ENCODE data around the gene OAF.

Gene OAF

DNA sequence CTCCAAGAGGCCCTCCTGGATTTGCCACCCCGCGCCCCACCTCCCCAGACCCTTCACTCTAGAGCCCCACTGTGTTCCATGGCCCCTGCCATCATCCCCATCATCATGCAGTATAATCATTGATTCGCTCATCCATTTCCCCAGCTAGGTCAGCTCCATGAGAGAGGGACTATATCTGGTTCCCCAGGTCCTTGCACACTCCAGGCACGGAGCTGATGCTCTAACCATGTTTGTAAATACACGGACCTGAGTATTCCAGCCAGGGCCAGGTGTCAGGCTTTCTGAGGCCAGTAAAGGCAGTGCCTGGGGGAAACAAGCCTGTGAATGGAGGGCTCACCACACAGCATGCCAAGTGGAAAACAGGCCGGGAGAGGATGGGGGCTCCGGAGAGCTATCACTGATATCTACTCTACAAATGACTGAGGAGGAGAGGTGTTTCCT lies 27.1 kb upstream of the OAF start:
- DNase-seq (ENCODE audit: low read depth): no peak

DNA sequence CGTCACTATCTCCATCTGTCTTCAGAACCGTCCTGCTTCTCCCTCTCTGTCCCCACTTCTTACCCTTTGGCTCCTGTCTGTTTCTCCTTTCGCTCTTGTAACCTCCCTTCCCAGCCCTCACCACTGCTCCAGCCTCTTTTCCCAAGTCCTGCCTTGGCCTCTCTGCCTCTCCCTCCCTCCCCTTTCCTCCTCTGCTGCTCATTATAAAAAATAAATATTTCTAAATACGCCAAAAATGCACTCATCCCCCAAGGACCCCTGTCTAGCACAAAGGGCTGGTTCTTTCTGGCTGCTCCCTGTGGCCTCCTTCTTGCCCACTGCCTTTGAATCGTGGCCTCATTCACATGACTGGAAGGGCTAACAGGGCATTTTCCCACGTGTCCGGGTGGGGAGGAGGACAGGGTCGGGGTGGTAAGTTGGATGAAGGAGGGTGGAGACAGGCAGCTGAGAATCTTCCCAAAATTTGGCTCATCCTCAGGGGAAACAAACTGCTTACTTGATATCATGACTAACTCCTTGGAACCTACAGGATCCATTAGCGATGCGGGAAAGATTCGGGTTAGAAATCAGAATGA lies 26.4 kb upstream of the OAF start:
- DNase-seq (ENCODE audit: low read depth): no peak

DNA sequence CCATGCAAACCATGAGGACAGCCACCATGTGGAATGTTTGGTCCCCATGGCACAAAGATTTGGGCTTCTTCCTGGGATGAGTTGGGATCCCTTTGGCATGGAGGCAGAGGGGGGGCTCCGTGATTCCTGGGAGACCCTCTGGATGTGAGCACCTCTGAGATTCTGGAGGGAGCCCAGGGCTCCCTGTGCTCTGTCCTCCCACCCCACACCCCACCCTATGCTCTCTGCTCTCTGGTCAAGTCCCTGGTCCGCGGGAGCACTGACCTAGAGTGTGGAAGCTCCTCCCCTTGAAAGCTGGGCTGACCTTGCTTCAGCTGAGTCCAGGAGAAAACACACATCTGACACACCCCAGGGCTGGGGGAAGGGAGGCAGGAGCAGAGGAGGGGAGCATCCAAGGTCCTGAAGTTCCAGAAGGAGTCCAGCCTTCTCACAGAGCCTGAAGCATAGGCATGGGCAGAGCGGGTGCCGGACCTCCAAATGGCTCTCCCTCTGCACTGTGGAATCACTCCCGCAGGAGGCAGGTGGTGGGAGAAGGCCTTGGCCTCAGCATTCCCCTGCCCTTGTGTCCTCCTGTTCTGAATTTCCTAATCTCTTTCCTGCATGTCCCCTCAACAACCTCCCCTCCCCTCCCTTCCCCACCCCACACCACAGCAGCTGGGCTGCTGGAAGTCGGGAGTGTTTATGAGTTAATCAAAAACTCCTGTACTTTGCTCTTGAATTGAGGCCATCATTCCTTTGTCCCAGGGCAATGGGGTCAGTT lies 25.7 kb upstream of the OAF start:
- no peak for DNase-seq (ENCODE audit: low read depth)

DNA sequence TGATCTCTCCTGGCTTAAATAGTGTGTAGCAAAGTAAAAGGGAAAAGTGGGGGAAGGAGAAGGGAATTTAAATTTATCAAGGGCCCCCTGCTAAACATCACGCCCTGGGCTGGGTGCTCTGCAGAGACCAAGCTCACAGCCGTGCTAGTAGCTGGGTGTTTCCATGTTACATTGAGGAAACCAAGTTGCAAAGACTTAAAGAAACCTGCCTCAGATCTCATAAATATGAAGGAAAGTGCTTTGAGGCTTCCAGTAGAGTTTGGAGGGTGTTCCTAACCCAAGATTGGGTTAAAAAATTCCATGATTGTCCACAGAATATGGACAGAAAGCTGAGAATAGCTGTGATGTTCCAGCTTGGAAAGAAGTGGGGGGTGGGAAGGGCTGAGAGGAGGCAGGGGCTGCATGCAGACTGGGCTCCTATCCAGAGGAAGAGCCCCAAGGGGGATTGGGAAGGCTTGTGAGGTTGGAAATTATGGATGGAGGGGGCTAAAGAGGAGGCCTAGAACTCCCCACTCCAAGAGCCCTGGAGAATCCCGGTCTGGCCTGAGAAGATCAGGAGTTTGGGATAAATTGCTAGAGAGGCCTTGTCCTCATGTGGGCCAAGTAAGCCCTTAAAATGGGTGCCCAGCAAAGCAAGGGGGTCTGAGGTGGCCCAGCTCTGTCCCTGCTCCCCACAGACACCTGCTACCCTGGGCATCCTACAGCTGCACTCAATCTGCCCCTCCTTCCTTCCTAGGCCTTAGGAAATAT lies 25.0 kb upstream of the OAF start:
- DNase-seq (ENCODE audit: low read depth): no peak

- no peak for DNase-seq (ENCODE audit: low read depth)
Measured at GRCh38 chr11:120186456-120186773, 24.4 kb upstream of the OAF start.

DNA sequence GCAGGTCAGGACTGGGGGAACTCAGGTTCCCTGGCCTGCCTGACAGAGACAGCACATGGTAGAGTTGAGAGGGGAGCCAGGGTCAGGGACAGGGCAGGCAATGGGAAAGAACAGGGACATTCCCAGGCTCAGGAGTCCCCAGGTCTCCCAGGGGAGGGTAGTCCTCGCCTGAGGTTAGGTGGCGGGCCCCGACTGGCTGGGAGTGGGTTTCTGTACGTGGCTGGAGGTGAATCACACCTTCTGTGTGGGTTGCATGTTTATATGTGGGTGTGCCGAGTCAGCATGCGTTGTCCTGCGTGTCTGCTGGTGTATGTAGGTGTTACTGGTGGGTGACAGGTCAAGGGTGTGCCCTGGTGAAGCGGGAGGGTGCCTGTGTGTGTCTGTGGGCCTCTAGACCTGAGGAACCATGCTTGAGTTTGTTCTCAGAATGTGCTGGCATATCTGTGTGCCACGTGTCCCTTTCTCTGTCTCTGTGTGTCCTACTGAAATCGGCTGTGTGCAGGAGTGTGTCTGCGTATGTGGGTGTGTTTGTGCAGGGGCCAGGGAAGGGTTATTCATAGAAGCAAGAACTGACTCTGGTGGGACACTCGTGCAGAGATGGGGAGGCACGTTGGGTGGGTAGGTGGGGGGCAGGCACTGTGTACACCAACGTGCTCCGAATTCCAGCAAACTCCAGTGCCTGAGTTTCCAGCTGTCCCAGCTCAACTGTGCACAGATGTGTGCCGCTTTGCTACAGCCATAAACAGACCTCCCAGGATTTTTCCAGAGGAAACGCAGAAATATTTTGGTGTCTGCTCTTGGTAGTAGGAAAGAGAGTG lies 23.8 kb upstream of the OAF start:
- no peak for DNase-seq (ENCODE audit: low read depth)

DNA sequence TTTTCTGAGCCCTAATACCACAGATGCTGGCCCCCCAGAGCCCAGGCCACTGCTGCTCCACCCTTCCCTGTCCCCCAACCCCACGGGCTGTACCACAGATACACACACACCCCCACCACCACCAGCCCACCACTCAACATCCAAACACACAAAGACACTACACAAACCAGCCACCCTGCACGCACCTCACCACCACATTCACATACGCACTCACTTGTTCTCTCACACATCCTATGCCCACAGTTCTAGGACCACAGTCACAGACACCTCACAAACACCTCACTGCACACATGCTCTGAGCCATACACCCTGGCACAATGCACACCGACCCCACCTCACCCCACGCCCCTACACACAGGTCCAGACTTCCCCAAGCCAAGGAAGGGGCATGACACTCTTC lies 22.5 kb upstream of the OAF start:
- DNase-seq (ENCODE audit: low read depth): no peak

DNA sequence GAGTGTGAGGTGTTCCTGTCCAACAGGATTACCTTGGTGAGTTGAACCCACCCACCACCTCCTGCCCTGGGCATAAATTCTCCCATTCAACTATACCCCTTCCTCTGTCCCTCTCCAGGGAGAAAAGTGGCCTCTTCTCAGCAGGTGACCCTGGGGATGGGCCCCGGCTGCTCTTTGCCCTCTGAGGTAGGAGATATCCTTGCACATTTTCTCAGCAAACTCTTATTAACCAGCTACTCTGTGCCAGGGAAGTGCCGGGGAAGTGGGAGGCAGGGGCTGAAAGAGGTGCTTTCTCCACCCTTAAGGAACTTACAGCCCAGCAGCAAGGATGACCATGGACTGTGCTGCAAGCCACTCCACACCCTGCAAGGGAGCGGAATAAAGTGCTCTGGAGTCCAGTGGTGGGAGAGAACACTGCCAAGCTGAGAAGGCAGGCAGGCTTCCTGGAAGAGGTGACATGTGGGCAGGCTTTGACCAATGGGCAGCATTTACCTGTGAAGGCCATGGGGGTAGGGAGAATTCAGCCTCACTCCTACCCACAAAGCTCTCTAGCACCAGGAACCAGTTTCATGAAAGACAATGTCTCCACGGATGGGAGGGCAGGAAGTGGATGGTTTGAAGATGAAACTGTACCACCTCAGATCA lies 21.9 kb upstream of the OAF start:
- no peak for DNase-seq (ENCODE audit: low read depth)

DNA sequence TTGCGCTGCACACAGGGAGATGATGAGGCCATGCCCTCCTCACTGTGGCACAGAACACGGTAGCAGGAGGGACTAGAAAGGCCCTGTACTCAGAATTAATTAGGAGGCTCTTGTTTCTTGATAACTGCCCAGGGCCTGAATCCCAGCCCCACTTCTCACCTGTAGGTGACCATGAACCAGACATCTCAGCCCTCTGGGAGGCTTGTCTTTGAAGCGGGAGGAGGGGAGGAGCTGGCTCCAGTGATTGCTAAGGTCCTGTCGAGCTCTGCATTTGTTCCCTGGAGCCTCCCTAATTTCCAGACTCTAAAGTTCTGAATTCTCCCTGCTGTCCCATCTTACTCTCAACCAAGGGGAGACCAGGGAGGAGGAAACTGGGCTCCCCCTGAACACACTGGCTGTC lies 19.8 kb upstream of the OAF start:
- DNase-seq (ENCODE audit: low read depth): no peak

- DNase-seq (ENCODE audit: low read depth): no peak
Measured at GRCh38 chr11:120192831-120193625, 17.8 kb upstream of the OAF start.

DNA sequence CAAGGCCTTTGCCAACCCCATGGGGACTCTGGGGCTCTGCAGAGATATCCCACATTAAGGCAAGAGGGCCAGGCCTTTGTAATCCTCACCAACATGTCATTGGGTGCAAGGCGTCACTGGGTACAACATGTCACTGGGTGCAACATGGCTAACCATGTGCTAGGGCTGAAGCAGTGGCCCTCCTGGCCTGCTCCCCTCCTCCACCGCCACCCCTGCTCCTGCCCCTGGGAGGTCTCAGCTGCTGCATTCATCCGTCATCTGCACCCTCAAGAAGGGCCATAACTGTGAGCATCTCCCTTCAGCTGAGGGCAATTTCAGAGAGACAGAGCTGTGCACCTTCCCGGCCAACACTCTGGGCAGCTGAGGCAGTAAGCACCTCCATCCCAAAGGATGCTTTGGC lies 16.7 kb upstream of the OAF start:
- no peak for DNase-seq (ENCODE audit: low read depth)

DNA sequence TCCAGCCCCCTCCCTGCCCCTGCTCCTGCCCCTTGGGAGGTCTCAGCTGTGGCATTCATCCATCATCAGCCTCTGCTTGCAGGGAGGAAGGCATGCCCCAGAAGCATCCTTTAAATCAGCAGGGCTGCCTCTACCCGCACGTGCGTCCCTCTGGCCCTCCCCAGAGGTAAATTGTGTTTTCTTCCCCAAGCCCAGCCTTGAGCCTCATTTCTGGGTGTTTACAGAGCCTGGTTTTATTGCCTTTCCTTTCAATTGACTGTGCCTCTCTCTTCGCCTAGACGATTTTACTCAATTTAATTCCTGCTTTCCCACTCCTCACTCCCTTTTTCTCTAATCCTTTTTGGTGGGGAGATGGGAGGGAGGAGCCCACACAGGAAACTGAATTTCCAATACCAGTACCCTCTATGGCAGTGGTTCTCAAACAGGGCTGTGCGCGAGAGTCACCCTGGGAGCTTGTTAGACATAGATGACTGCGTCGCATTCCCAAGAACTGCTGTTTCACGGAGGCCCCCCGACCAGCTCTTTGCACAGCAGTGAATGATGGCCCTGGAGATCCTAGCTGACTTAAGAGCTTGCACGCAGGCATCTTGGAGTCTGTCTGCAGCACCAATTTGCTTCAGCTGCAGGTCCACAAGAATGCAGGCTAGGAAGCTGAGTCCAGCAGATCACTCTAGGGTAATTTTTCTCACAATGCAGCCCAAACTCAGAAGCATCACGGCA lies 15.1 kb upstream of the OAF start:
- no peak for DNase-seq (ENCODE audit: low read depth)

DNA sequence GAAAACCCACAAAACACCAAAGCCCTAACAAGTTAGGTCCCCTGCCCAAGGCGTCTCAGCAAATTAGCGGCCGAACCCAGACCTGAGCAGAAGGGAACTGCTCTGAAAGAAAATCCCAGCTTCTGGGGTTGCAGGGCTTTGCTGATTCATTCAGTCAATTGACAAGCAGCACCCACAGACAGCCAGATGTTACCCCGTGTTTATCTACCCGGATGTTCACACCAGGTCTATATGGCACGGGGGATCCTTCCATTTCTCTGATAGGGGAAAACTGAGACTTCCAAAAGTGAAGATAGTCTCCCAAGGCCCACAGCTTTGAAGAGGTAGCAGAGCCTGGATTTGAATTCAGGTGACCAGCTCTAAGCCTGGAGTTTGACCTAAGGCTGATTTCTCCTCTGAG lies 14.0 kb upstream of the OAF start:
- DNase-seq (ENCODE audit: low read depth): no peak

GRCh38 chr11:120197251-120197891 lies 13.5 kb upstream of the OAF start:
- DNase-seq (ENCODE audit: low read depth): no peak

- DNase-seq (ENCODE audit: low read depth): no peak
Measured at GRCh38 chr11:120197977-120198376, 12.9 kb upstream of the OAF start.

GRCh38 chr11:120198403-120198786 lies 12.4 kb upstream of the OAF start:
- no peak for DNase-seq (ENCODE audit: low read depth)

DNA sequence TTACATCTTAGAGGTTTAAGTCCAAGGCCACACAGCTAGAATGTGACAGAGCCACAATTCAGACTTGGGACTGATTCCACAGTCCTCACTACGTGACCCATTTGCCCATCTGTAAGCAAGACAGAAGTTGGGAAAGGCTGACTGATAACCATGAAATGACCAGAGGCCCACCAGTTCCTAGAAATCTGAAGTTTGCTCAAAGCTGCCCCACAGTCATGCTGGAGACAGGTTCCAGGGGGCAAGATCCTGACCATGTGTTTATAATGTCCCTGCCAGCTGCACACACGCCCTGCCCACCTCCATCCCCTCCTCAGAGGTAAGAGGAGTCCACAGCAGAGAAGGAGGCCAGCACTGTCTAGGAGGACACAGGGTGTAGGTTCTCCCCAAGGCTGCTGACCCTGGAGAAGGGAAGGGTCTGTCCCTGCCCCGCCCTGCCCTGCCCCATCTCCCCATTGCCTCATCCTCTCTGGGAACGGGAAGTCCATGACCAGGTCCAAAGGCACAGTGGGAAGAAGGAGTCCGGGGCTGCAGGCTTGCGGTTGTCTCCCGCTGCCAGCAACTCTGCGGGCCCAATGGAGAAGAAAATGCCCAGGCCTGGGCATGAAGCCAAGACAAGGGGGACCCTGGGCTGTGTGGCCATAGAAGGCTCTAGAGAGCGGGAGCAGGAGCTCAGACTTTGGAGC lies 11.9 kb upstream of the OAF start:
- no peak for DNase-seq (ENCODE audit: low read depth)

DNA sequence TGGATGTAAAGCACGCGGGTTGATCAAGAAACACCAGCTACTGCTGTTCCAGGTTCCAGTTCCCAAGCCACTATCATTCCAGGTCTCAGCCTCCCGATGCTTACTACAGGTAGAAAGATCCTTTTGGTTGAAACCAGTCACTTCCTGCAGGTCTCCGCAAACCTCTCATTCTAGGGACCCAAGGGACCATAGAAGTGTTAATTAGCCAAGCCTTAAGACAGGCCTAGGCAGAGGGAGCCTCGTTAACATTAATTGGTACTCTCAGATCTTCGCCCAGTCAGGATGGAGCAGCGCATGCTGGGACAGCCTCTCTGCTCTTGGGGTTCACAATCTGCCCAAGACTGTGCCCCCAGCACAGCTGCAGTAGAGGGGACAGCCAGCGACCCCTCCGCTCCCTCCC lies 11.2 kb upstream of the OAF start:
- no peak for DNase-seq (ENCODE audit: low read depth)

DNA sequence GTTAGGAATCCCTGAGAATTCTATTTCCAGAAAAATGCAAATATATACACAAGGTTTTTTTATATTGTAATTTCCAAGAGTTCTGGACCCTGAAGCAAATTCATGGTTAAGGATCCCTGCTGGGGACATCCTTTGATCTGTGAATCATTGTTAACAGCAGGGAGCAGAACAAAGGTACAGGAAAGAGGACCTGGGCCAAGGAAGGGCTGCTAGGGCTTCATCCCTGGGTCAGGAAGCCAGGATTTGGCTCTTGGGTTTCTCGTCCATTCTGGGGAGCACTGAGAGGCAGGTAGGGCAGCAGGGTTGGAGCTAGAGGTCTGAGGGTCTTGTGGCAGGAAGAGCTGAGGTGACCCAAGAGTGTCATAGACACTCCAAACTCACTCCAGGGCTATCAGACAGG lies 10.2 kb upstream of the OAF start:
- no peak for DNase-seq (ENCODE audit: low read depth)

- no peak for DNase-seq (ENCODE audit: low read depth)
Measured at GRCh38 chr11:120201653-120202052, 9.2 kb upstream of the OAF start.
